ENCODE results near the gene FAM193B.
"Not testable (repeated sequence)": the region's sequence is repeated elsewhere in the genome, so short reads cannot be mapped to it uniquely, and the experiment has no call there.

DNA sequence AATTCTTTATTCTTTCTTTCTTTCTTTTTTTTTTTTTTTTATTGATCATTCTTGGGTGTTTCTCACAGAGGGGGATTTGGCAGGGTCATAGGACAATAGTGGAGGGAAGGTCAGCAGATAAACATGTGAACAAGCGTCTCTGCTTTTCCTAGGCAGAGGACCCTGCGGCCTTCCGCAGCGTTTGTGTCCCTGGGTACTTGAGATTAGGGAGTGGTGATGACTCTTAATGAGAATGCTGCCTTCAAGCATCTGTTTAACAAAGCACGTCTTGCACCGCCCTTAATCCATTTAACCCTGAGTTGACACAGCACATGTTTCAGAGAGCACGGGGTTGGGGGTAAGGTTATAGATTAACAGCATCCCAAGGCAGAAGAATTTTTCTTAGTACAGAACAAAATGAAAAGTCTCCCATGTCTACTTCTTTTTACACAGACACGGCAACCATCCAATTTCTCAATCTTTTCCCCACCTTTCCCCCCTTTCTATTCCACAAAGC lies 5.1 kb upstream of the FAM193B start:
- not testable (repeated sequence) for TF ChIP-seq EZH2 (IDR thresholded peaks at IDR 0.05; ENCODE audit: borderline replicate concordance, insufficient read depth, low read depth, low read length, poor library complexity, severe bottlenecking)
- TF ChIP-seq, protein P1, sequence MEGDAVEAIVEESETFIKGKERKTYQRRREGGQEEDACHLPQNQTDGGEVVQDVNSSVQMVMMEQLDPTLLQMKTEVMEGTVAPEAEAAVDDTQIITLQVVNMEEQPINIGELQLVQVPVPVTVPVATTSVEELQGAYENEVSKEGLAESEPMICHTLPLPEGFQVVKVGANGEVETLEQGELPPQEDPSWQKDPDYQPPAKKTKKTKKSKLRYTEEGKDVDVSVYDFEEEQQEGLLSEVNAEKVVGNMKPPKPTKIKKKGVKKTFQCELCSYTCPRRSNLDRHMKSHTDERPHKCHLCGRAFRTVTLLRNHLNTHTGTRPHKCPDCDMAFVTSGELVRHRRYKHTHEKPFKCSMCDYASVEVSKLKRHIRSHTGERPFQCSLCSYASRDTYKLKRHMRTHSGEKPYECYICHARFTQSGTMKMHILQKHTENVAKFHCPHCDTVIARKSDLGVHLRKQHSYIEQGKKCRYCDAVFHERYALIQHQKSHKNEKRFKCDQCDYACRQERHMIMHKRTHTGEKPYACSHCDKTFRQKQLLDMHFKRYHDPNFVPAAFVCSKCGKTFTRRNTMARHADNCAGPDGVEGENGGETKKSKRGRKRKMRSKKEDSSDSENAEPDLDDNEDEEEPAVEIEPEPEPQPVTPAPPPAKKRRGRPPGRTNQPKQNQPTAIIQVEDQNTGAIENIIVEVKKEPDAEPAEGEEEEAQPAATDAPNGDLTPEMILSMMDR (IDR thresholded peaks at IDR 0.05), result not testable (repeated sequence)
